H1 (cell line): ENCODE measurements around the gene GDPD5. TPM values are rescaled to one million over a fixed set of nuclear protein-coding genes. Genes with fewer than 3 reads are reported as not detected.
A peak's percentile ranks its signal among the peaks of the same experiment; 100 is the strongest.

Source experiments
- CTCF ChIA-PET: fragments of 300-600 bp; sonication (Branson Sonifier 250); formaldehyde crosslinking; loops from one replicate; lab custom pipeline; 2021; ENCODE audit not compliant: partially characterized antibody; lab: Charles Lee
- POLR2A ChIA-PET: fragments of 300-600 bp; sonication (Branson Sonifier 250); formaldehyde crosslinking; loops from one replicate; lab custom pipeline; 2021; ENCODE audit warnings: inconsistent platforms; ENCODE audit not compliant: partially characterized antibody; lab: Charles Lee
- DNase-seq, 2 experiments: peaks; one replicate each; pipeline versions ENCODE4 v3.0.0 to v3.0.0-alpha.2; 2010 to 2022; ENCODE audit warnings: low spot score in 2 of 2, low read depth in 1 of 2, mixed read lengths in 1 of 2
- FAIRE-seq: peaks from 2 replicates; lab custom pipeline; 2011; peaks lifted over from hg19 to GRCh38; lab: Jason Lieb, UNC
- H2AFZ ChIP-seq: 2 replicates; pipeline ENCODE4 v1.8.1; 2012; ENCODE audit warnings: low read length, inconsistent platforms
- H2AK5ac ChIP-seq: 2 replicates; pipeline ENCODE4 v1.6.1; 2013; ENCODE audit warnings: low read depth, low read length
- H2BK120ac ChIP-seq: replicated peaks from 2 replicates; pipeline ENCODE3; 2013; ENCODE audit warnings: low read depth, low read length, inconsistent platforms
- H2BK12ac ChIP-seq: 2 replicates; pipeline ENCODE4 v1.6.1; 2013; ENCODE audit warnings: low read depth, low read length
- H2BK15ac ChIP-seq: 2 replicates; pipeline ENCODE4 v1.6.1; 2013; ENCODE audit warnings: low read length
- H2BK20ac ChIP-seq: 2 replicates; pipeline ENCODE4 v1.6.1; 2013; ENCODE audit warnings: low read length
- H2BK5ac ChIP-seq: 2 replicates; pipeline ENCODE4 v1.6.1; 2013; ENCODE audit warnings: low read depth, low read length
- H3K14ac ChIP-seq: 2 replicates; pipeline ENCODE4 v1.6.1; 2013; ENCODE audit warnings: inconsistent platforms; ENCODE audit not compliant: insufficient read length
- H3K18ac ChIP-seq: 2 replicates; pipeline ENCODE4 v1.6.1; 2013; ENCODE audit warnings: low read length; ENCODE audit errors: extremely low read depth
- H3K23ac ChIP-seq: 2 replicates; pipeline ENCODE4 v1.6.1; 2013; ENCODE audit warnings: inconsistent platforms; ENCODE audit not compliant: insufficient read length
- H3K23me2 ChIP-seq: 2 replicates; pipeline ENCODE4 v1.6.1; 2013; ENCODE audit warnings: low read depth, low read length
- H3K27ac ChIP-seq: 2 replicates; pipeline ENCODE4 v1.6.1; 2011; ENCODE audit warnings: low read depth, low read length, inconsistent platforms
- H3K27me3 ChIP-seq, 4 experiments: replicated peaks in 1 of 4; 1 replicate in 1 of 4; 2 replicates in 3 of 4; pipeline versions ENCODE4 v1.6.1 to v1.8.1; 2011 to 2013; ENCODE audit warnings: low read length in 3 of 4, mild to moderate bottlenecking in 3 of 4, inconsistent platforms in 2 of 4, mixed read lengths in 2 of 4, moderate library complexity in 1 of 4; ENCODE audit not compliant: control insufficient read depth in 3 of 4, insufficient read depth in 3 of 4; ENCODE audit errors: extremely low read depth in 1 of 4
- H3K36me3 ChIP-seq, 4 experiments: 2 replicates each; pipeline versions ENCODE4 v1.6.1 to v1.8.1; 2011 to 2013; ENCODE audit warnings: mild to moderate bottlenecking in 4 of 4, low read length in 3 of 4, moderate library complexity in 2 of 4, control low read depth in 1 of 4, inconsistent platforms in 1 of 4; ENCODE audit not compliant: insufficient read depth in 4 of 4, control insufficient read depth in 2 of 4
- H3K4ac ChIP-seq: replicated peaks from 2 replicates; pipeline ENCODE3; 2013; ENCODE audit warnings: low read length, low read depth, mixed read lengths, inconsistent platforms; ENCODE audit not compliant: insufficient read length
- H3K4me1 ChIP-seq, 4 experiments: replicated peaks in 1 of 4; 1 replicate in 1 of 4; 2 replicates in 3 of 4; pipeline versions ENCODE4 v1.6.1 to v1.8.1; 2011 to 2013; ENCODE audit warnings: low read length in 3 of 4, inconsistent platforms in 2 of 4, mixed read lengths in 1 of 4; ENCODE audit not compliant: insufficient read depth in 4 of 4, control insufficient read depth in 3 of 4
- H3K4me2 ChIP-seq, 2 experiments: 2 replicates each; pipeline versions ENCODE4 v1.6.1 to v1.8.1; 2011 to 2013; ENCODE audit warnings: low read depth in 2 of 2, low read length in 2 of 2, control low read depth in 1 of 2, inconsistent platforms in 1 of 2, mild to moderate bottlenecking in 1 of 2; ENCODE audit not compliant: insufficient read depth in 1 of 2
- H3K4me3 ChIP-seq, 4 experiments: fragments of 200-600, 300-600 bp in 1 of 4; sonication (generic), shearing (Covaris generic), sonication (Bioruptor Twin) in 1 of 4; 2 replicates each; pipeline versions ENCODE4 v1.5.1 to v1.8.1; 2011 to 2016; ENCODE audit warnings: low read length in 4 of 4, low read depth in 3 of 4, control low read depth in 2 of 4, inconsistent platforms in 2 of 4, mild to moderate bottlenecking in 2 of 4, mixed read lengths in 1 of 4, moderate library complexity in 1 of 4; ENCODE audit not compliant: insufficient read depth in 2 of 4; ENCODE audit errors: extremely low read depth in 1 of 4
- H3K56ac ChIP-seq: replicated peaks from 2 replicates; pipeline ENCODE3; 2013; ENCODE audit warnings: low read depth, mild to moderate bottlenecking, mixed read lengths, low read length, inconsistent platforms; ENCODE audit not compliant: insufficient read length
- H3K79me1 ChIP-seq: 2 replicates; pipeline ENCODE4 v1.6.1; 2013; ENCODE audit warnings: low read depth, low read length, control low read depth
- H3K79me2 ChIP-seq, 2 experiments: 2 replicates each; pipeline versions ENCODE4 v1.6.1 to v1.8.1; 2012 to 2013; ENCODE audit warnings: low read length in 2 of 2, mild to moderate bottlenecking in 2 of 2, inconsistent platforms in 1 of 2; ENCODE audit not compliant: insufficient read depth in 2 of 2, control insufficient read depth in 1 of 2
- H3K9ac ChIP-seq, 4 experiments: replicated peaks in 1 of 4; 1 replicate in 1 of 4; 2 replicates in 3 of 4; pipeline versions ENCODE4 v1.6.1 to v1.8.1; 2011 to 2013; ENCODE audit warnings: low read depth in 3 of 4, low read length in 3 of 4, control low read depth in 2 of 4, mild to moderate bottlenecking in 2 of 4, moderate library complexity in 2 of 4, inconsistent platforms in 1 of 4; ENCODE audit errors: extremely low read depth in 1 of 4
- H3K9me3 ChIP-seq, 2 experiments: 2 replicates each; pipeline versions ENCODE4 v1.6.1 to v1.8.1; 2012 to 2013; ENCODE audit warnings: mild to moderate bottlenecking in 2 of 2, moderate library complexity in 2 of 2, control low read depth in 1 of 2, inconsistent platforms in 1 of 2, low read depth in 1 of 2, low read length in 1 of 2, mixed read lengths in 1 of 2; ENCODE audit not compliant: insufficient read depth in 2 of 2
- H4K20me1 ChIP-seq, 2 experiments: replicated peaks in 1 of 2; 2 replicates each; pipeline versions ENCODE3 to v1.8.1; 2011 to 2013; ENCODE audit warnings: inconsistent platforms in 2 of 2, low read length in 2 of 2, mild to moderate bottlenecking in 1 of 2; ENCODE audit not compliant: insufficient read depth in 2 of 2, control insufficient read depth in 1 of 2
- H4K5ac ChIP-seq: 2 replicates; pipeline ENCODE4 v1.6.1; 2013; ENCODE audit warnings: low read length, low read depth, mixed read lengths, inconsistent platforms; ENCODE audit not compliant: insufficient read length
- H4K8ac ChIP-seq: 2 replicates; pipeline ENCODE4 v1.8.0; 2013; ENCODE audit warnings: mild to moderate bottlenecking, moderate library complexity, low read length, inconsistent platforms; ENCODE audit not compliant: insufficient read depth; ENCODE audit errors: extremely low read depth
- H4K91ac ChIP-seq: replicated peaks from 2 replicates; pipeline ENCODE3; 2013; ENCODE audit warnings: low read length, mixed read lengths, inconsistent platforms; ENCODE audit not compliant: insufficient read length
- ASH2L ChIP-seq: fragments of 200-600, 300-600 bp; sonication (generic); IDR thresholded peaks from one replicate; pipeline ENCODE4 v1.7.1; 2017; ENCODE audit warnings: low read length
- BRCA1 ChIP-seq: IDR thresholded peaks from 2 replicates; pipeline ENCODE4 v1.6.1; 2012; ENCODE audit warnings: low read depth, low read length, improper control_type of control experiment
- CTBP2 ChIP-seq: IDR thresholded peaks from 2 replicates; pipeline ENCODE4 v1.7.0; 2011; ENCODE audit warnings: borderline replicate concordance, mild to moderate bottlenecking, moderate library complexity, mixed read lengths, low read length; ENCODE audit not compliant: insufficient read depth, insufficient read length
- GABPA ChIP-seq: IDR thresholded peaks from 2 replicates; pipeline ENCODE4 v1.6.1; 2011; ENCODE audit warnings: mild to moderate bottlenecking, low read length, moderate library complexity, borderline replicate concordance; ENCODE audit not compliant: insufficient read depth
- JUND ChIP-seq: IDR thresholded peaks from 2 replicates; pipeline ENCODE4 v1.6.1; 2011; ENCODE audit warnings: mild to moderate bottlenecking, improper control_type of control experiment, low read length
- KDM5A ChIP-seq: fragments of 200-600 bp; IDR thresholded peaks from 2 replicates; pipeline ENCODE4 v1.7.1; 2012; ENCODE audit warnings: mild to moderate bottlenecking, low read length, inconsistent platforms, mixed read lengths
- RFX5 ChIP-seq: IDR thresholded peaks from 2 replicates; pipeline ENCODE4 v1.6.1; 2011; ENCODE audit warnings: low read depth, low read length, improper control_type of control experiment, borderline replicate concordance
- RNF2 ChIP-seq: fragments of 200-900, 300-1000 bp; sonication (generic); IDR thresholded peaks from 2 replicates; pipeline ENCODE4 v1.7.1; 2016; ENCODE audit warnings: borderline replicate concordance, low read depth, mild to moderate bottlenecking, antibody characterized with exemption, low read length; ENCODE audit not compliant: poor library complexity, severe bottlenecking; ENCODE audit errors: missing control alignments
- TBP ChIP-seq: IDR thresholded peaks from 2 replicates; pipeline ENCODE4 v1.6.1; 2011; ENCODE audit warnings: low read depth, low read length, improper control_type of control experiment
- WGBS, 2 experiments: shearing (Covaris generic) in 1 of 2; methylation state at CpG; one replicate each; pipeline versions ENCODE4 v1.1.6 to v1.1.7; 2013 to 2015; ENCODE audit warnings: low lambda C conversion rate in 2 of 2, mixed read lengths in 2 of 2, inconsistent platforms in 1 of 2, low coverage in 1 of 2, missing lambda C conversion rate in 1 of 2; ENCODE audit not compliant: insufficient replicate concordance in 2 of 2, insufficient coverage in 1 of 2, insufficient read length in 1 of 2; ENCODE audit errors: extremely low coverage in 1 of 2, missing lambda C conversion rate in 1 of 2; 5-methylcytosine and 5-hydroxymethylcytosine counted together
- polyA plus RNA-seq, 7 experiments: library from polyadenylated mRNA; depleted of rRNA in 3 of 7; stranded (reverse) in 5 of 7; unstranded in 2 of 7; fragments of >200 nt in 5 of 7; fragments of 200-250 nt in 2 of 7; gene quantifications; 1 replicate in 5 of 7; 2 replicates in 1 of 7; 4 replicates in 1 of 7; pipeline versions ENCODE4 v1.2.1 to v1.2.3, GENCODE V29; 2011 to 2013; ENCODE audit warnings: missing spikeins in 2 of 7, mixed read lengths in 2 of 7
- total RNA-seq: library from RNA; stranded (reverse); fragmentation: NEBNext Ultra II Directional; extraction: Animal tissue kit (Norgen Biotek cat#: 25700); gene quantifications from 2 replicates; pipeline ENCODE4 v1.2.1, GENCODE V29; 2021

GDPD5 gene
- total and polyA plus RNA-seq, 2 of the 8 experiments (the other 6 are each of a cell fraction or from before 2014, with no cell fraction given) = 7.8 to 8.6 TPM

GRCh38 chr11:75504501-75504900, 21.2 kb downstream of the GDPD5 start:
- H2BK5ac ChIP-seq = no peak overlapping the region
- no peak overlapping the region for H3K56ac ChIP-seq
- H3K18ac ChIP-seq = no peak overlapping the region
- H3K79me1 ChIP-seq = no peaks in the 10 kb centered on the region; the same call in 1 of the 2 replicates
- CTCF ChIA-PET = interaction anchor here (0.7 to 1.1 kb wide), 2 partner anchors 58 to 606 kb away, joined by 3 to 4 read pairs; no protein-coding TSS in a partner anchor
- POLR2A ChIA-PET = interaction anchor here (1.2 to 1.6 kb wide), 2 partner anchors 12 to 79 kb away, joined by 3 to 4 read pairs; no protein-coding TSS in a partner anchor
- H2AFZ ChIP-seq = no peak overlapping the region
- H2AK5ac ChIP-seq = no peak overlapping the region
- H3K27ac ChIP-seq = no peak overlapping the region
- no peaks in the 10 kb centered on the region for H3K9me3 ChIP-seq
- H2BK120ac ChIP-seq = no peak overlapping the region
- no peak overlapping the region for H3K4ac ChIP-seq
- H4K91ac ChIP-seq = no peak overlapping the region
- H3K36me3 ChIP-seq = no peaks in the 10 kb centered on the region
- H3K27me3 ChIP-seq = no peaks in the 10 kb centered on the region
- no peak overlapping the region for H3K14ac ChIP-seq
- H3K9ac ChIP-seq = no peak overlapping the region
- no peak overlapping the region for H3K23ac ChIP-seq
- H3K23me2 ChIP-seq = no peaks in the 10 kb centered on the region
- H4K5ac ChIP-seq = no peak overlapping the region
- H2BK20ac ChIP-seq = 0 out of 2 replicates have a peak overlapping the region, but pooled peaks have one; percentile 27
- H3K4me1 ChIP-seq = no peaks in the 10 kb centered on the region
- no peak overlapping the region for H2BK15ac ChIP-seq
- H2BK12ac ChIP-seq = no peak overlapping the region
- H4K8ac ChIP-seq = no peak overlapping the region
- no peak overlapping the region for H3K4me2 ChIP-seq
- 90% methylated on average over 5 of the region's 5 CpGs; no CpG with 5 or more reads in 1 of the 2 experiments for WGBS, 2 experiments
- no peaks in the 10 kb centered on the region for H4K20me1 ChIP-seq
- no peak for DNase-seq
- no peak for FAIRE-seq
- H3K79me2 ChIP-seq = no peaks in the 10 kb centered on the region
- no peak overlapping the region for H3K4me3 ChIP-seq
- TF ChIP-seq JUND (no peak), GABPA (no peak), TBP (no peak), CTBP2 (no peak), ASH2L (no peak), BRCA1 (no peak), RFX5 (no peak), RNF2 (no peak), KDM5A (no peak)
